ENCODE results near the gene RABGAP1L. TPM values are rescaled to one million over a fixed set of nuclear protein-coding genes. Genes with fewer than 3 reads are reported as not detected.
"Not testable (repeated sequence)": the region's sequence is repeated elsewhere in the genome, so short reads cannot be mapped to it uniquely, and the experiment has no call there.

The RABGAP1L gene
- polyA plus RNA-seq, 1 donor (not counting 4 experiments of a cell fraction or from before 2014, with no cell fraction given) = 24.2 TPM

GRCh38 chr1:174815036-174815435 lies 655.7 kb downstream of the RABGAP1L start:
- peak; percentile 84 for DNase-seq (ENCODE audit: low read depth, low spot score)
- dilution Hi-C loops (cut with MboI; ENCODE audit: extremely low pct_ligation_motif_present, low sequenced_read_pairs) = no loop called here

DNA sequence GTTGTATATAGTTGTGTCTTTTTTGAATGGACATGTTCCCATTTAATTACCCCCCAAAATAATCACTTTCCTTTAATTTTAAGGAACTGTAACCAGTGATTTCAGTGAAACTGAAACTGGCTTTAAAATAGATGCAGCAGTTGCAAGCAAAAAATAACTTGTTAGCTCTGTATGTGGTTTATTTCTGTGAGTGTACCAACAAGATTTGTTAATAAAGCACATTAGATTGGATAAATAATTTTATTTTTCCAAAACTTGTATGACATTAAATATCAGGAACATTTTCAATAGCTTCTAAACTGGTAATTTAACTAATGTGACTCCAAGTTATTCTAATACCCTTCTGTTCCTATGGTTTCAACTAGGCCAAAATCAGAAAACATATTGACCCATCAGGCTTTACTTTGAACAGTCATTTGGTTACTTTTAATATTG lies 656.2 kb downstream of the RABGAP1L start:
- Histone ChIP-seq H2AFZ (ENCODE audit: control insufficient read depth, low read length) (no peak overlapping the region), H4K20me1 (ENCODE audit: control insufficient read depth, extremely low read depth, insufficient read depth, low read length) (no peaks in the 10 kb centered on the region), H3K79me2 (ENCODE audit: control insufficient read depth, insufficient read depth, low read length) (no peaks in the 10 kb centered on the region), H3K27me3 (ENCODE audit: control insufficient read depth, extremely low read depth, insufficient read depth, low read length) (no peaks in the 10 kb centered on the region), H3K27ac (ENCODE audit: control insufficient read depth, insufficient read depth, low read length) (peak overlapping the region; percentile 64), H3K36me3 (ENCODE audit: control insufficient read depth in 2 of 2, extremely low read depth in 1 of 2, insufficient read depth in 2 of 2, low read length in 2 of 2) (no peaks in the 10 kb centered on the region), H3K4me3 (ENCODE audit: control insufficient read depth in 2 of 3, extremely low read depth in 1 of 3, insufficient read depth in 2 of 3, low read depth in 1 of 3, low read length in 3 of 3) (no peak overlapping the region), H3K9me3 (ENCODE audit: control insufficient read depth, low read depth, low read length) (no peaks in the 10 kb centered on the region), H3K4me1 (ENCODE audit: control insufficient read depth, extremely low read depth, insufficient read depth, low read length) (peaks cover 48% of the 10 kb centered on the region), H3K9me1 (ENCODE audit: control insufficient read depth, extremely low read depth, insufficient read depth, low read length) (no peaks in the 10 kb centered on the region), H3K4me2 (ENCODE audit: control insufficient read depth, extremely low read depth, insufficient read depth, low read depth, low read length) (peak overlapping the region; percentile 17), H3K9ac (ENCODE audit: control insufficient read depth, extremely low read depth, insufficient read depth, low read length) (no peak overlapping the region)
- DNase-seq (ENCODE audit: low read depth, low spot score) (no peak), FAIRE-seq (no peak)
- dilution Hi-C loops (cut with MboI; ENCODE audit: extremely low pct_ligation_motif_present, low sequenced_read_pairs) = no loop called here
- TF ChIP-seq EZH2 (IDR thresholded peaks at IDR 0.05; ENCODE audit: low read length) = no peak

More at GRCh38 chr1:174815036-174815435, 655.7 kb downstream of the RABGAP1L start:
- H3K9me3 ChIP-seq (ENCODE audit: control insufficient read depth, low read depth, low read length) = no peaks in the 10 kb centered on the region
- no peaks in the 10 kb centered on the region for H3K79me2 ChIP-seq (ENCODE audit: control insufficient read depth, insufficient read depth, low read length)
- H3K4me1 ChIP-seq (ENCODE audit: control insufficient read depth, extremely low read depth, insufficient read depth, low read length) = peaks cover 48% of the 10 kb centered on the region
- no peaks in the 10 kb centered on the region for H3K9me1 ChIP-seq (ENCODE audit: control insufficient read depth, extremely low read depth, insufficient read depth, low read length)
- FAIRE-seq = peak; percentile 77
- TF ChIP-seq, protein P1, sequence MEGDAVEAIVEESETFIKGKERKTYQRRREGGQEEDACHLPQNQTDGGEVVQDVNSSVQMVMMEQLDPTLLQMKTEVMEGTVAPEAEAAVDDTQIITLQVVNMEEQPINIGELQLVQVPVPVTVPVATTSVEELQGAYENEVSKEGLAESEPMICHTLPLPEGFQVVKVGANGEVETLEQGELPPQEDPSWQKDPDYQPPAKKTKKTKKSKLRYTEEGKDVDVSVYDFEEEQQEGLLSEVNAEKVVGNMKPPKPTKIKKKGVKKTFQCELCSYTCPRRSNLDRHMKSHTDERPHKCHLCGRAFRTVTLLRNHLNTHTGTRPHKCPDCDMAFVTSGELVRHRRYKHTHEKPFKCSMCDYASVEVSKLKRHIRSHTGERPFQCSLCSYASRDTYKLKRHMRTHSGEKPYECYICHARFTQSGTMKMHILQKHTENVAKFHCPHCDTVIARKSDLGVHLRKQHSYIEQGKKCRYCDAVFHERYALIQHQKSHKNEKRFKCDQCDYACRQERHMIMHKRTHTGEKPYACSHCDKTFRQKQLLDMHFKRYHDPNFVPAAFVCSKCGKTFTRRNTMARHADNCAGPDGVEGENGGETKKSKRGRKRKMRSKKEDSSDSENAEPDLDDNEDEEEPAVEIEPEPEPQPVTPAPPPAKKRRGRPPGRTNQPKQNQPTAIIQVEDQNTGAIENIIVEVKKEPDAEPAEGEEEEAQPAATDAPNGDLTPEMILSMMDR (optimal IDR thresholded peaks at IDR 0.05 in 1 of 3, IDR thresholded peaks at IDR 0.05 in 1 of 3, conservative IDR thresholded peaks at IDR 0.05 in 1 of 3; ENCODE audit: extremely low read depth in 1 of 3, insufficient read depth in 2 of 3, low read length in 3 of 3) = no peak
- no peak for TF ChIP-seq EZH2 (IDR thresholded peaks at IDR 0.05; ENCODE audit: low read length)
- H4K20me1 ChIP-seq (ENCODE audit: control insufficient read depth, extremely low read depth, insufficient read depth, low read length) = no peaks in the 10 kb centered on the region
- peak overlapping the region; percentile 17 for H3K4me2 ChIP-seq (ENCODE audit: control insufficient read depth, extremely low read depth, insufficient read depth, low read depth, low read length)
- no peaks in the 10 kb centered on the region for H3K36me3 ChIP-seq (ENCODE audit: control insufficient read depth in 2 of 2, extremely low read depth in 1 of 2, insufficient read depth in 2 of 2, low read length in 2 of 2)
- no peaks in the 10 kb centered on the region for H3K27me3 ChIP-seq (ENCODE audit: control insufficient read depth, extremely low read depth, insufficient read depth, low read length)
- no peak overlapping the region for H3K4me3 ChIP-seq (ENCODE audit: control insufficient read depth in 2 of 3, extremely low read depth in 1 of 3, insufficient read depth in 2 of 3, low read depth in 1 of 3, low read length in 3 of 3)
- H3K27ac ChIP-seq (ENCODE audit: control insufficient read depth, insufficient read depth, low read length) = peak overlapping the region; percentile 64
- no peak overlapping the region for H2AFZ ChIP-seq (ENCODE audit: control insufficient read depth, low read length)
- no peak overlapping the region for H3K9ac ChIP-seq (ENCODE audit: control insufficient read depth, extremely low read depth, insufficient read depth, low read length)

- H3K9ac ChIP-seq (ENCODE audit: control insufficient read depth, extremely low read depth, insufficient read depth, low read length); H3K27me3 ChIP-seq (ENCODE audit: control insufficient read depth, extremely low read depth, insufficient read depth, low read length); H3K9me3 ChIP-seq (ENCODE audit: control insufficient read depth, low read depth, low read length); H3K27ac ChIP-seq (ENCODE audit: control insufficient read depth, insufficient read depth, low read length); H2AFZ ChIP-seq (ENCODE audit: control insufficient read depth, low read length); H3K79me2 ChIP-seq (ENCODE audit: control insufficient read depth, insufficient read depth, low read length); H4K20me1 ChIP-seq (ENCODE audit: control insufficient read depth, extremely low read depth, insufficient read depth, low read length); DNase-seq (ENCODE audit: low read depth, low spot score); H3K4me3 ChIP-seq (ENCODE audit: control insufficient read depth in 2 of 3, extremely low read depth in 1 of 3, insufficient read depth in 2 of 3, low read depth in 1 of 3, low read length in 3 of 3); FAIRE-seq; H3K4me2 ChIP-seq (ENCODE audit: control insufficient read depth, extremely low read depth, insufficient read depth, low read depth, low read length); H3K9me1 ChIP-seq (ENCODE audit: control insufficient read depth, extremely low read depth, insufficient read depth, low read length); H3K36me3 ChIP-seq (ENCODE audit: control insufficient read depth in 2 of 2, extremely low read depth in 1 of 2, insufficient read depth in 2 of 2, low read length in 2 of 2); dilution Hi-C loops (cut with MboI; ENCODE audit: extremely low pct_ligation_motif_present, low sequenced_read_pairs): not testable (repeated sequence)
- H3K4me1 ChIP-seq (ENCODE audit: control insufficient read depth, extremely low read depth, insufficient read depth, low read length) = peaks cover 48% of the 10 kb centered on the region
Observed at GRCh38 chr1:174816621-174817020, 657.3 kb downstream of the RABGAP1L start.

Data from keratinocyte (primary cell).